Chondrocyte (in vitro differentiated cells): ENCODE results near the gene KRT26. TPM values are rescaled to one million over a fixed set of nuclear protein-coding genes. Genes with fewer than 3 reads are reported as not detected.

Experiments
- DNase-seq: peaks from one replicate; pipeline ENCODE4 v3.0.0; 2021; ENCODE audit warnings: mixed read lengths, low spot score
- H3K27ac Mint-ChIP-seq: one replicate; pipeline ENCODE4 v1.8.0; 2021; ENCODE audit warnings: mild to moderate bottlenecking, moderate library complexity, mixed read lengths; ENCODE audit not compliant: unreplicated experiment
- H3K27me3 Mint-ChIP-seq: 2 replicates; pipeline ENCODE4 v1.8.0; 2021; ENCODE audit warnings: low read depth, mixed read lengths
- H3K36me3 Mint-ChIP-seq: 2 replicates; pipeline ENCODE4 v1.8.0; 2021; ENCODE audit warnings: low read depth, mixed read lengths
- H3K4me1 Mint-ChIP-seq: 2 replicates; pipeline ENCODE4 v1.8.0; 2021; ENCODE audit warnings: low read depth, mild to moderate bottlenecking, mixed read lengths
- H3K4me3 Mint-ChIP-seq: one replicate; pipeline ENCODE4 v1.8.0; 2021; ENCODE audit warnings: mild to moderate bottlenecking, moderate library complexity, mixed read lengths; ENCODE audit not compliant: unreplicated experiment
- H3K9me3 Mint-ChIP-seq: 2 replicates; pipeline ENCODE4 v1.8.0; 2021; ENCODE audit warnings: low read depth, mixed read lengths
- total RNA-seq: library from RNA; stranded (reverse); gene quantifications from 3 replicates; pipeline ENCODE4 v1.2.1, GENCODE V29; 2021
- TF ChIP-seq, protein P1 (sequence below): fragments of 200-600 bp; sonication (generic); IDR thresholded peaks from 2 replicates; pipeline ENCODE4 v1.5.0; 2021; ENCODE audit warnings: antibody characterized with exemption, mild to moderate bottlenecking, moderate library complexity

KRT26 gene
- total RNA-seq, 1 donor from 2014 or later, result not detected

DNA sequence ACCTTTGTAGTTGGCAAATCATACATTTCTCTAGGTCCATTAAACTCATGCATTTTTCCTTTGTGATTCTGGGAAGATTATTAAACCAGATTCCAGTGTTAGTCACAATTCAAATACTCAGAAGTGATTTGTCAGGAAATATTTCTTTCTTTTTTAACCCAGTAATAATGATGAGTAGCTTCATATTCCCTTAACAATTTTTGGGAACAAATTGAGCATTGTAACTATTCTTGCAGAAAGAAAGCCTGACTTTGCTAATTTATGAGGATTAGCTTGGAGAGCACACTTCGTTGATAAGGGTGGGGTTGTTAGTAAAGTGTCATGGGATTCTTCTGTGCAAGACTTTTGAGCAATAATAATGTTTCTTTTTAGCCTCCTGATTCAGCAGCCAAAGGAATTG lies 49.8 kb downstream of the KRT26 start:
- Mint-ChIP-seq H3K9me3 (no peaks in the 10 kb centered on the region), H3K36me3 (no peaks in the 10 kb centered on the region), H3K27me3 (peaks cover 40% of the 10 kb centered on the region), H3K27ac (no peak overlapping the region), H3K4me1 (peaks cover 4% of the 10 kb centered on the region), H3K4me3 (no peak overlapping the region)
- no peak for DNase-seq
- TF ChIP-seq, protein P1, sequence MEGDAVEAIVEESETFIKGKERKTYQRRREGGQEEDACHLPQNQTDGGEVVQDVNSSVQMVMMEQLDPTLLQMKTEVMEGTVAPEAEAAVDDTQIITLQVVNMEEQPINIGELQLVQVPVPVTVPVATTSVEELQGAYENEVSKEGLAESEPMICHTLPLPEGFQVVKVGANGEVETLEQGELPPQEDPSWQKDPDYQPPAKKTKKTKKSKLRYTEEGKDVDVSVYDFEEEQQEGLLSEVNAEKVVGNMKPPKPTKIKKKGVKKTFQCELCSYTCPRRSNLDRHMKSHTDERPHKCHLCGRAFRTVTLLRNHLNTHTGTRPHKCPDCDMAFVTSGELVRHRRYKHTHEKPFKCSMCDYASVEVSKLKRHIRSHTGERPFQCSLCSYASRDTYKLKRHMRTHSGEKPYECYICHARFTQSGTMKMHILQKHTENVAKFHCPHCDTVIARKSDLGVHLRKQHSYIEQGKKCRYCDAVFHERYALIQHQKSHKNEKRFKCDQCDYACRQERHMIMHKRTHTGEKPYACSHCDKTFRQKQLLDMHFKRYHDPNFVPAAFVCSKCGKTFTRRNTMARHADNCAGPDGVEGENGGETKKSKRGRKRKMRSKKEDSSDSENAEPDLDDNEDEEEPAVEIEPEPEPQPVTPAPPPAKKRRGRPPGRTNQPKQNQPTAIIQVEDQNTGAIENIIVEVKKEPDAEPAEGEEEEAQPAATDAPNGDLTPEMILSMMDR, result no peak

DNA sequence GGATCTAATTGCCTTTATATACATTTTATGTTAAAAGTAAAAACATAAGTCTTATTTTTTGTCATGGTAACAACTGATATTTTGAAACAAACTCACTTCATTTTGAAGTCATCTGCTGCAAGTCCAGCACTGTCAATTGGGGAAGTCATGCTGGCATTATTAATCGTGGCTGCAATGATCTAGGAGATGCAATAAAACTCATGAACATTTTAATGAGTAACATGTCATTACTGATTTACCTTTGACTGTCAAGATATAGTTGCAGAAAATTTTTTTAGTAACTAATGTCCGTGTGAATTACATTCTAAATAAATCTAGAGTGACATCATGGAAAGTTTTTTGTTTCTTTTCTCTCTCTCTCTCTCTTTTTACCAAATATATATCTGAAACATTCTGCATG lies 51.1 kb downstream of the KRT26 start:
- Mint-ChIP-seq H3K27me3 (peaks cover 45% of the 10 kb centered on the region), H3K9me3 (no peaks in the 10 kb centered on the region), H3K4me3 (no peak overlapping the region), H3K4me1 (peaks cover 4% of the 10 kb centered on the region), H3K27ac (no peak overlapping the region), H3K36me3 (no peaks in the 10 kb centered on the region)
- TF ChIP-seq, protein P1, result no peak
- no peak for DNase-seq

DNA sequence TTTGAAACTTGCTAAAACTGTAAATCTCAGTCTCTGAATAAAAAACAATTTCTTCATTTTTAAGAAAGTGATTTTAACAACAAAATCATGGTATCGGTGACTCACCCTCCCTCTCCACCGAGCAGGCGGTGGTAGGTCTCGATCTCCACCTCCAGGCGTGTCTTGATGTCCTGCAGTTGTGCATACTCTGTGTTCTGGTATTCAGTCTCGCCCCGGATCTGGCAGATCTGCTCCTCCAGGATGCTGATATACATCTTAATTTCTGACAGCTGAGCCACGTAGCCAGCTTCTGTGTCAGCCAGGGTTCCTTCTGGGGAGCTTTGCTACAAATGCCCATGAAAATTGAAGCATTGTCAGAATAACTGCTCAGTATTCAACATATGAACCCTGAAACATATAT lies 53.1 kb downstream of the KRT26 start:
- TF ChIP-seq, protein P1, result no peak
- Mint-ChIP-seq H3K27me3 (peaks cover 40% of the 10 kb centered on the region), H3K4me3 (no peak overlapping the region), H3K36me3 (no peaks in the 10 kb centered on the region), H3K4me1 (peaks cover 4% of the 10 kb centered on the region), H3K27ac (no peak overlapping the region), H3K9me3 (no peaks in the 10 kb centered on the region)
- no peak for DNase-seq

DNA sequence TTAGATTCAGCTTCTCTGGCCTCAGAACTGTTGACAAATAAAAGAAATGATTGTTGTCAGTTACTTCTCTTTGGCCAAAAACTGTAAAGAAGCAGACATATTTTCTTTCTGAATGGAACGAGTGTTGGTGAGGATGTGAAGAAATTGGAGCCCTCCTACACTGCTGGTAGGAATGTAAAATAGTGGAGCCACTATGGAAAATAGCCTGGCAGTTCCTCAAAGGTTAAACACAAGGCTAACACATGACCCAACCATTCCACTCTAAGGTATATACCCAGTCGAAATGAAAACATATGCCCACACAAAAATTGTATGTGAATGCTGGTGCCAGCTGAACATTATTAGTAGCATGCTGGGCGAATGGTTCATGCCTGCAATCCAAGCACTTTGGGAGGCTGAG lies 54.2 kb downstream of the KRT26 start:
- Mint-ChIP-seq H3K27ac (no peak overlapping the region), H3K27me3 (peaks cover 40% of the 10 kb centered on the region), H3K4me3 (no peak overlapping the region), H3K4me1 (peaks cover 4% of the 10 kb centered on the region), H3K36me3 (no peaks in the 10 kb centered on the region), H3K9me3 (no peaks in the 10 kb centered on the region)
- TF ChIP-seq, protein P1, result no peak
- DNase-seq, result no peak

Other genes starting within 250 kb of the KRT26 start
- gene CCR7, start 206.7 kb downstream of the KRT26 start, total RNA-seq, result not detected in 3 replicates
- gene SMARCE1, start 124.4 kb downstream of the KRT26 start, total RNA-seq, result 92.9 to 120 TPM (median 93.1 TPM) in 3 replicates
- not detected in 3 replicates for gene KRT222, start 107.0 kb downstream of the KRT26 start, total RNA-seq
- not detected in 3 replicates for gene KRT24, start 68.4 kb downstream of the KRT26 start, total RNA-seq
- not detected in 3 replicates for gene KRT25, start 16.9 kb downstream of the KRT26 start, total RNA-seq
- not detected in 3 replicates for gene KRT27, start 10.3 kb upstream of the KRT26 start, total RNA-seq
- not detected in 3 replicates for gene KRT28, start 27.8 kb upstream of the KRT26 start, total RNA-seq
- gene KRT10, start 50.4 kb upstream of the KRT26 start, total RNA-seq, result 52.9 to 80.2 TPM (median 55.0 TPM) in 3 replicates
- not detected in 3 replicates for gene KRT12, start 95.0 kb upstream of the KRT26 start, total RNA-seq
- not detected in 3 replicates for gene KRT20, start 113.0 kb upstream of the KRT26 start, total RNA-seq
- not detected in 3 replicates for gene KRT23, start 165.4 kb upstream of the KRT26 start, total RNA-seq
- gene KRT39, start 194.7 kb upstream of the KRT26 start, total RNA-seq, result not detected in 3 replicates
- not detected in 3 replicates for gene KRT40, start 212.1 kb upstream of the KRT26 start, total RNA-seq
- gene KRTAP3-3, start 222.0 kb upstream of the KRT26 start, total RNA-seq, result not detected in 3 replicates
- not detected in 3 replicates for gene KRTAP3-2, start 227.7 kb upstream of the KRT26 start, total RNA-seq
- not detected in 3 replicates for gene KRTAP3-1, start 236.9 kb upstream of the KRT26 start, total RNA-seq